GM06990 (cell line): Measurements from ENCODE around the gene HSPA4.

Experiments used
- DNase-seq: peaks from one replicate; pipeline ENCODE4 v3.0.0-alpha.2; 2011; ENCODE audit not compliant: insufficient read length; ENCODE audit errors: extremely low read depth
- H3K27me3 ChIP-seq: replicated peaks from 2 replicates; pipeline ENCODE4 v1.6.0; 2011; ENCODE audit warnings: low read length; ENCODE audit not compliant: control insufficient read depth, insufficient read depth
- H3K36me3 ChIP-seq: 2 replicates; pipeline ENCODE4 v1.5.1; 2011; ENCODE audit warnings: low read length; ENCODE audit not compliant: control insufficient read depth, insufficient read depth
- H3K4me3 ChIP-seq: replicated peaks from 2 replicates; pipeline ENCODE4 v1.5.1; 2011; ENCODE audit warnings: low read depth, mild to moderate bottlenecking, control low read depth, low read length
- TF ChIP-seq, protein P1 (sequence below): IDR thresholded peaks from 2 replicates; pipeline ENCODE4 v1.5.1; 2011; ENCODE audit warnings: low read length, control low read depth, mild to moderate bottlenecking, inconsistent platforms; ENCODE audit not compliant: insufficient read depth, poor library complexity, severe bottlenecking

HSPA4 gene

DNA sequence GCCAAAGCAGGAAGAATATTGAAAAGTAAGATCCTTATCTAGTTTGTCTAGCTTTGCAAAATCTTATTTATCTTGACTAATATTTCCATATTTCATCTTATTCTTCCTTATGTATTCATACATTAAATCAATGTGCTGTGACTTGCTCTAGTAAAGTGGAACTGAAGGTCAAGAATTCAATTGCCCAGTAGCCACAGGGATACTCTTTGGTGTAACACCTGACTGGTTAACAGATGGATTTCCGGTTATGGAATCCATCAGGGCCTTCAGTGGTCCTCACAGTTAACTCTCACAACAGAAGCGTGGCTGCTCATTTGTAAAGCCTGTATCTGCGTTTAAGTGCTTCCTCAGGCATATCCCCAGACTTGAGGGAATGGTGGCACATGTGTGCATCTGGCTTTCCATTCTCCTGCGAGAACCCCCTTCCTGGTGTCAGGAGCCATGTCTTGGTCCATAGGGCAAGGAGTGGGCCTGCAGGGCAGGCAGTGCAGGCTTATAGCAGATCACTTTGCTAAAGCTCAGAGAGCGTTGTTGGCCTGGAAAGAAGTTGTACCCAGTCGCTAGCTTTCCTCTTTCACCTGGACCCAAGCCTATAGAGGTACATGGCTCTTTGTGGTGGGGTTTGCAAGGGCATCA is 99.2 kb downstream of the HSPA4 start:
- Histone ChIP-seq H3K27me3 (no peaks in the 10 kb centered on the region; the same call in 1 of the 2 replicates), H3K4me3 (no peak overlapping the region), H3K36me3 (no peaks in the 10 kb centered on the region)
- TF ChIP-seq, protein P1, sequence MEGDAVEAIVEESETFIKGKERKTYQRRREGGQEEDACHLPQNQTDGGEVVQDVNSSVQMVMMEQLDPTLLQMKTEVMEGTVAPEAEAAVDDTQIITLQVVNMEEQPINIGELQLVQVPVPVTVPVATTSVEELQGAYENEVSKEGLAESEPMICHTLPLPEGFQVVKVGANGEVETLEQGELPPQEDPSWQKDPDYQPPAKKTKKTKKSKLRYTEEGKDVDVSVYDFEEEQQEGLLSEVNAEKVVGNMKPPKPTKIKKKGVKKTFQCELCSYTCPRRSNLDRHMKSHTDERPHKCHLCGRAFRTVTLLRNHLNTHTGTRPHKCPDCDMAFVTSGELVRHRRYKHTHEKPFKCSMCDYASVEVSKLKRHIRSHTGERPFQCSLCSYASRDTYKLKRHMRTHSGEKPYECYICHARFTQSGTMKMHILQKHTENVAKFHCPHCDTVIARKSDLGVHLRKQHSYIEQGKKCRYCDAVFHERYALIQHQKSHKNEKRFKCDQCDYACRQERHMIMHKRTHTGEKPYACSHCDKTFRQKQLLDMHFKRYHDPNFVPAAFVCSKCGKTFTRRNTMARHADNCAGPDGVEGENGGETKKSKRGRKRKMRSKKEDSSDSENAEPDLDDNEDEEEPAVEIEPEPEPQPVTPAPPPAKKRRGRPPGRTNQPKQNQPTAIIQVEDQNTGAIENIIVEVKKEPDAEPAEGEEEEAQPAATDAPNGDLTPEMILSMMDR = no peak
- no peak for DNase-seq

DNA sequence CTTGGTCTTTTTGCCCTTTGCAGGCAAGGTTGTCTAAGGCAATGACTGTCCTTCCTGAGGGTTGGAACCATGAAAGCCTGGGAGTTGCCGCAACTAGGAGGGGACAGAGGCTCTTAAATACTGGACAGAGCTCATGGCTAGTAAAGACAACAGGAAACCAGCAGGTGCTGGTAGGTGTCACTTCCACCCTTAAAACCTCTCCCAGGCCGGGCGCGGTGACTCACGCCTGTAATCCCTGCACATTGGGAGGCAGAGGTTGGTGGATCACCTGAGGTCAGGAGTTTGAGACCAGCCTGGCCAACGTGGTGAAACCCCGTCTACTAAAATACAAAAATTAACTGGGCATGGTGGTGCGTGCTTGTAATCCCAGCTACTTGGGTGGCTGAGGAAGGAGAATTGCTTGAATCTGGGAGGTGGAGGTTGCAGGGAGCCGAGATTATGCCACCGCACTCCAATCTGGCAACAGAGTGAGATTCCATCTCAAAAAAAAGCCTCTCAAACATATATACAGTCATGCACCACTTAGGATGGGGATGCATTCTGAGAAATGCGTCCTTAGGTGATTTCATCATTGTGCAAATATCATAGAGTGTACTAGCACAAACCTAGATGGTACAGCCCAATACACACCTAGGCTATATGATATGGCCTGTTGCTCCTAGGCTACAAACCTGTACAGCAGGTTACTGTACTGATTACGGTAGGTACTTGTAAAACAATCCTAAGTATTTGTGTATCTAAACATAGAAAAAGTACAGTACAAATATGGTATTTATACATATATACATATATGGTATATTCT is 102.7 kb downstream of the HSPA4 start:
- TF ChIP-seq, protein P1 = no peak
- Histone ChIP-seq H3K36me3 (no peaks in the 10 kb centered on the region), H3K27me3 (no peaks in the 10 kb centered on the region; the same call in 1 of the 2 replicates), H3K4me3 (no peak overlapping the region)
- DNase-seq = no peak

DNA sequence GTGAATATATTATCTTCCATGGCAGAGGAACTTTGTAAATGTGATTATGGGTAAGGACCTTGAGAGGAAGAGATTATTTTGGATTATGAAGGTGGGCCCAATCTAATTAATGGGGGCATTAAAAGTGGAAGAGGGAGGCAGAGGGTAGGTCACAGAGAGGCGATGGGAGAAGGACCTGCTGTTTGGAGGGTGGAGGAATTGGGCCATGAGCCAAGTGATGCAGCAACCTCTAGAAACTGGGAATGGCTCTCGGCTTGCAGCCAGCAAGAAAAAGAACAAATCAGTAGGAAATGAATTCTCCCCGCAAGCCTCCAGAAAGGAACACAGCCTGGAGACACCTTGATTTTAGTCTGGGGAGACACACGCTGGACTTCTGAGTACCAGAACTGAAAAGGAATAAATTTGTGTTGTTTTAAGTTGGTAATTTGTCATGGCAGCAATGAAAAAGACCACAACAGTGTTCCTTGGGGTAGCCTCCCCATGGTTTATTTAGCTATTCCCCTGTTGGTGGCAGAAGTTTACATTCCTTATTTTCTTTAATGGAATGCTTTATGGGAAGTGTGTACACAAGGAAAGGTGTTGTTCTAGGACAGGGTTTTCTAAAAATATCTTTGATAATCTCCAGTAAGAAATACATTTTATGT is 103.6 kb downstream of the HSPA4 start:
- TF ChIP-seq, protein P1 = no peak
- Histone ChIP-seq H3K4me3 (no peak overlapping the region), H3K36me3 (no peaks in the 10 kb centered on the region), H3K27me3 (no peaks in the 10 kb centered on the region; the same call in 1 of the 2 replicates)
- no peak for DNase-seq
